Bronchial epithelial cell (primary cell): ENCODE results near the gene AGAP1. TPM values are rescaled to one million over a fixed set of nuclear protein-coding genes. Genes with fewer than 3 reads are reported as not detected.

ENCODE experiments used
- DNase-seq: peaks from one replicate; pipeline ENCODE4 v3.0.0-alpha.2; 2010; ENCODE audit warnings: low read depth
- FAIRE-seq: peaks from 2 replicates; lab custom pipeline; 2011; peaks lifted over from hg19 to GRCh38; lab: Jason Lieb, UNC
- H3K27me3 ChIP-seq: 2 replicates; pipeline ENCODE4 v1.5.1; 2011; ENCODE audit warnings: low read length; ENCODE audit not compliant: control insufficient read depth, insufficient read depth
- H3K36me3 ChIP-seq: 2 replicates; pipeline ENCODE4 v1.5.1; 2011; ENCODE audit warnings: low read length; ENCODE audit not compliant: control insufficient read depth, insufficient read depth
- H3K4me3 ChIP-seq: 2 replicates; pipeline ENCODE4 v1.5.1; 2011; ENCODE audit warnings: mild to moderate bottlenecking, low read depth, low read length, control low read depth
- CTCF ChIP-seq: IDR thresholded peaks from 2 replicates; pipeline ENCODE4 v1.5.1; 2011; ENCODE audit warnings: mild to moderate bottlenecking, moderate library complexity, low read length, control low read depth, inconsistent platforms; ENCODE audit not compliant: insufficient read depth, severe bottlenecking
- total RNA-seq: library from RNA; depleted of rRNA; stranded (reverse); fragments of >200 nt; gene quantifications from 2 replicates; pipeline ENCODE4 v1.2.1, GENCODE V29; 2014

Gene AGAP1
- total RNA-seq, 1 donor from 2014 or later = 22.4 TPM

GRCh38 chr2:235920216-235920865 is 426.5 kb downstream of the AGAP1 start:
- H3K36me3 ChIP-seq = no peaks in the 10 kb centered on the region
- no peak for TF ChIP-seq CTCF
- DNase-seq = no peak
- FAIRE-seq = no peak
- H3K4me3 ChIP-seq = no peak overlapping the region
- no peaks in the 10 kb centered on the region for H3K27me3 ChIP-seq

- DNase-seq (no peak), FAIRE-seq (no peak)
- no peak for TF ChIP-seq CTCF
Measured at GRCh38 chr2:235921508-235922191, 427.8 kb downstream of the AGAP1 start.

GRCh38 chr2:235922839-235923238 is 429.0 kb downstream of the AGAP1 start:
- Histone ChIP-seq H3K36me3 (no peaks in the 10 kb centered on the region), H3K27me3 (no peaks in the 10 kb centered on the region), H3K4me3 (no peak overlapping the region)
- no peak for TF ChIP-seq CTCF
- FAIRE-seq = no peak
- no peak for DNase-seq

More at GRCh38 chr2:235921508-235922191, 427.8 kb downstream of the AGAP1 start:
- Histone ChIP-seq H3K27me3 (no peaks in the 10 kb centered on the region), H3K36me3 (no peaks in the 10 kb centered on the region), H3K4me3 (no peak overlapping the region)

GRCh38 chr2:235923859-235924674 is 430.2 kb downstream of the AGAP1 start:
- no peak overlapping the region for H3K4me3 ChIP-seq
- no peaks in the 10 kb centered on the region for H3K27me3 ChIP-seq
- no peaks in the 10 kb centered on the region for H3K36me3 ChIP-seq
- no peak for FAIRE-seq
- DNase-seq = no peak
- TF ChIP-seq CTCF = no peak

- no peaks in the 10 kb centered on the region for H3K36me3 ChIP-seq
- no peak overlapping the region for H3K4me3 ChIP-seq
- H3K27me3 ChIP-seq = no peaks in the 10 kb centered on the region
- no peak for TF ChIP-seq CTCF
- DNase-seq (no peak), FAIRE-seq (no peak)
Measured at GRCh38 chr2:235924675-235925063, 430.8 kb downstream of the AGAP1 start.
